Measurements from ENCODE around the gene SEC14L2.

DNA sequence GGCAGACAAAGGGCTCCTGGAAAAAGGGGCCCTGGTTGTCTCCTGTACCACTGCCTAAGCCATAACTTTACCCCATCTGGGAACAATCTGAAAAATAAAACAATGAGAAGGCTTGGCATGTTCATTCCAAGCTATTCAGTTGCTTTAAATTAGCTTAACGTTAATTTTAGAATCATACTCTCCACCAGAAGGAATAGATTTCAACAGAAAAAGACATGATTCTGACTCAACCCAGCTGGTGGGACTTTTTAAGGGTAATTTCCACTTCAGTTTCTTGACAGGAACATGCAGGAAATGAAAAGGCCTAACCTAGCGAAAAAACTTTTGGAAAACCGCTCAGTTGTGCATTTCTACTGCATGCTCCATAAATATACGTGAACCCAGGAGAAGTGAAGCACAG lies 48.0 kb upstream of the SEC14L2 start:
- TF ChIP-seq POLR2A (IDR thresholded peaks at IDR 0.05) = no peak
- no peak for TF ChIP-seq POLR2AphosphoS5 (IDR thresholded peaks at IDR 0.05)
